Islet of Langerhans (tissue), 1 donor: ENCODE data around the gene PCDHB12.
"Not testable (repeated sequence)": the region's sequence is repeated elsewhere in the genome, so short reads cannot be mapped to it uniquely, and the experiment has no call there.

Source experiments
- FAIRE-seq: peaks from one replicate; lab custom pipeline; 2011; peaks lifted over from hg19 to GRCh38; lab: Jason Lieb, UNC

The PCDHB12 gene

GRCh38 chr5:141210281-141210680, 1.8 kb downstream of the PCDHB12 start:
- FAIRE-seq, result not testable (repeated sequence)

- not testable (repeated sequence) for FAIRE-seq
These were observed 2.3 kb downstream of the PCDHB12 start for GRCh38 chr5:141210849-141211248.

- not testable (repeated sequence) for FAIRE-seq
These were observed 5.3 kb downstream of the PCDHB12 start, which contains the start of gene PCDHB13 for GRCh38 chr5:141213656-141214339. TSS of gene PCDHB13 (plus strand) at chr5:141213919. CDS start at chr5:141214124, 205 bp downstream.

- FAIRE-seq, result not testable (repeated sequence)
These were observed 6.1 kb downstream of the PCDHB12 start for GRCh38 chr5:141214583-141214982.

- not testable (repeated sequence) for FAIRE-seq
These were observed 7.0 kb downstream of the PCDHB12 start for GRCh38 chr5:141215504-141215903.

GRCh38 chr5:141216035-141216434, 7.5 kb downstream of the PCDHB12 start:
- not testable (repeated sequence) for FAIRE-seq

- FAIRE-seq, result no peak
These were observed 14.7 kb downstream of the PCDHB12 start, which contains the start of gene PCDHB14 for GRCh38 chr5:141223112-141223783. TSS of gene PCDHB14 (plus strand) at chr5:141223343. CDS start at chr5:141223506, 163 bp downstream.

GRCh38 chr5:141224844-141225243, 16.3 kb downstream of the PCDHB12 start:
- FAIRE-seq, result not testable (repeated sequence)

GRCh38 chr5:141225421-141225820, 16.9 kb downstream of the PCDHB12 start:
- not testable (repeated sequence) for FAIRE-seq

GRCh38 chr5:141234109-141234667, 25.7 kb downstream of the PCDHB12 start:
- no peak for FAIRE-seq

GRCh38 chr5:141235922-141236321, 27.4 kb downstream of the PCDHB12 start:
- not testable (repeated sequence) for FAIRE-seq

GRCh38 chr5:141236516-141237313, 28.2 kb downstream of the PCDHB12 start:
- no peak for FAIRE-seq

GRCh38 chr5:141241496-141241895, 33.0 kb downstream of the PCDHB12 start:
- no peak for FAIRE-seq

GRCh38 chr5:141245250-141245717, 36.8 kb downstream of the PCDHB12 start, which contains the start of gene PCDHB15:
TSS of gene PCDHB15 (plus strand) at chr5:141245395. CDS start at chr5:141245579, 184 bp downstream.
- FAIRE-seq, result no peak

GRCh38 chr5:141246971-141247370, 38.5 kb downstream of the PCDHB12 start:
- not testable (repeated sequence) for FAIRE-seq

GRCh38 chr5:141247434-141247833, 38.9 kb downstream of the PCDHB12 start:
- not testable (repeated sequence) for FAIRE-seq

- FAIRE-seq, result no peak
These were observed 42.1 kb downstream of the PCDHB12 start for GRCh38 chr5:141250576-141250975.

GRCh38 chr5:141258464-141258863, 49.9 kb downstream of the PCDHB12 start:
- FAIRE-seq, result no peak

GRCh38 chr5:141258948-141259347, 50.4 kb downstream of the PCDHB12 start:
- no peak for FAIRE-seq

GRCh38 chr5:141260458-141261237, 52.1 kb downstream of the PCDHB12 start:
- FAIRE-seq, result no peak

- no peak for FAIRE-seq
These were observed 52.7 kb downstream of the PCDHB12 start for GRCh38 chr5:141261238-141261546.
